Daoy (cell line): Measurements from ENCODE around the gene CENPT. TPM values are rescaled to one million over a fixed set of nuclear protein-coding genes. Genes with fewer than 3 reads are reported as not detected.

Experiments used
- total RNA-seq: library from RNA; depleted of rRNA; stranded (reverse); fragments of >200 nt; shearing (Covaris generic); gene quantifications from 2 replicates; pipeline ENCODE4 v1.2.3, GENCODE V29; 2014; rRNA removed

Gene CENPT
- total RNA-seq, 1 experiment from 2014 or later, result 26.8 TPM

Other genes with a start within 250 kb of the CENPT start
- gene CARMIL2, start 202.5 kb downstream of the CENPT start, total RNA-seq, result 1.1 and 1.7 TPM in 2 replicates
- 31.6 and 39.9 TPM in 2 replicates for gene ACD, start 187.4 kb downstream of the CENPT start, total RNA-seq
- gene PARD6A, start 186.7 kb downstream of the CENPT start, total RNA-seq, result 0.71 and 1.0 TPM in 2 replicates
- 12.7 and 19.9 TPM in 2 replicates for gene ENKD1, start 180.9 kb downstream of the CENPT start, total RNA-seq
- gene C16orf86, start 180.9 kb downstream of the CENPT start, total RNA-seq, result not detected in 2 replicates
- gene GFOD2, start 128.4 kb downstream of the CENPT start, total RNA-seq, result 16.5 and 18.8 TPM in 2 replicates
- gene RANBP10, start 41.1 kb downstream of the CENPT start, total RNA-seq, result 3.7 and 4.0 TPM in 2 replicates
- gene TSNAXIP1, start 40.8 kb downstream of the CENPT start, total RNA-seq, result 0.11 and 1.1 TPM in 2 replicates
- gene THAP11, start 5.4 kb downstream of the CENPT start, total RNA-seq, result 41.5 and 50.6 TPM in 2 replicates
- 42.9 and 48.7 TPM in 2 replicates for gene NUTF2, start 760 bp downstream of the CENPT start, total RNA-seq
- 43.3 and 47.8 TPM in 2 replicates for gene EDC4, start 25.4 kb upstream of the CENPT start, total RNA-seq
- not detected in 2 replicates for gene NRN1L, start 37.2 kb upstream of the CENPT start, total RNA-seq
- gene PSKH1, start 45.6 kb upstream of the CENPT start, total RNA-seq, result 1.5 and 2.3 TPM in 2 replicates
- 0.74 and 1.6 TPM in 2 replicates for gene CTRL, start 84.2 kb upstream of the CENPT start, total RNA-seq
- gene PSMB10, start 89.2 kb upstream of the CENPT start, total RNA-seq, result 58.1 and 72.7 TPM in 2 replicates
- 0.77 and 0.97 TPM in 2 replicates for gene LCAT, start 96.4 kb upstream of the CENPT start, total RNA-seq
- 7.0 and 13.5 TPM in 2 replicates for gene SLC12A4, start 120.9 kb upstream of the CENPT start, total RNA-seq
- not detected in 2 replicates for gene DPEP3, start 132.8 kb upstream of the CENPT start, total RNA-seq
- gene DPEP2, start 151.8 kb upstream of the CENPT start, total RNA-seq, result not detected in 2 replicates
- not detected in 2 replicates for gene DPEP2NB, start 168.2 kb upstream of the CENPT start, total RNA-seq
- 7.1 and 8.6 TPM in 2 replicates for gene DDX28, start 175.5 kb upstream of the CENPT start, total RNA-seq
- gene DUS2, start 175.6 kb upstream of the CENPT start, total RNA-seq, result 15.9 and 19.8 TPM in 2 replicates
- gene NFATC3, start 237.7 kb upstream of the CENPT start, total RNA-seq, result 11.1 and 12.1 TPM in 2 replicates